Tibial nerve (tissue), 4 donors: ENCODE results near the gene BEST2. TPM values are rescaled to one million over a fixed set of nuclear protein-coding genes. Genes with fewer than 3 reads are reported as not detected.
A peak's percentile ranks its signal among the peaks of the same experiment; 100 is the strongest.
"Not testable (repeated sequence)": the region's sequence is repeated elsewhere in the genome, so short reads cannot be mapped to it uniquely, and the experiment has no call there.

Experiments
- DNase-seq, 2 donors: peaks; one replicate each; pipeline ENCODE4 v3.0.0-alpha.2; 2019; ENCODE audit warnings: low spot score in 2 of 2
- H3K27ac ChIP-seq, 4 donors: fragments of 200-600 bp; sonication (generic) in 3 of 4; one replicate each; pipeline ENCODE4 v1.5.1; 2017 to 2019; ENCODE audit warnings: mild to moderate bottlenecking in 1 of 4
- H3K27me3 ChIP-seq, 2 donors: fragments of 200-600 bp; sonication (generic) in 1 of 2; one replicate each; pipeline versions ENCODE4 v1.5.1 to v1.6.0; 2017 to 2019
- H3K36me3 ChIP-seq, 3 donors: fragments of 200-600 bp; sonication (generic); one replicate each; pipeline ENCODE4 v1.5.1; 2018 to 2019
- H3K4me1 ChIP-seq, 4 donors: fragments of 200-600 bp; sonication (generic) in 3 of 4; one replicate each; pipeline ENCODE4 v1.5.1; 2017 to 2019
- H3K4me3 ChIP-seq, 4 donors: fragments of 200-600 bp; sonication (generic) in 3 of 4; one replicate each; pipeline ENCODE4 v1.5.1; 2017 to 2019; ENCODE audit warnings: mild to moderate bottlenecking in 1 of 4, moderate library complexity in 1 of 4
- H3K9me3 ChIP-seq, 4 donors: fragments of 200-600 bp; sonication (generic) in 3 of 4; one replicate each; pipeline ENCODE4 v1.5.1; 2017 to 2019
- CTCF ChIP-seq, 5 experiments: fragments of 200-600 bp in 3 of 5; fragments of 450-650 bp in 2 of 5; sonication (generic) in 3 of 5; IDR thresholded peaks; one replicate each; pipeline ENCODE4 v1.5.1; 2016 to 2019; ENCODE audit warnings: antibody characterized with exemption in 5 of 5, mild to moderate bottlenecking in 3 of 5, moderate library complexity in 2 of 5
- EP300 ChIP-seq, 2 donors: sonication (generic); formaldehyde crosslinking; IDR thresholded peaks; one replicate each; pipeline ENCODE4 v1.6.1; 2017; ENCODE audit warnings: antibody characterized with exemption in 2 of 2, mild to moderate bottlenecking in 1 of 2
- POLR2A ChIP-seq, 2 donors: fragments of 450-650 bp; IDR thresholded peaks; one replicate each; pipeline ENCODE4 v1.6.1; 2017; ENCODE audit warnings: antibody characterized with exemption in 2 of 2, mild to moderate bottlenecking in 2 of 2, moderate library complexity in 2 of 2
- WGBS, 2 donors: methylation state at CpG; one replicate each; pipeline ENCODE4 v1.1.5; 2018; 5-methylcytosine and 5-hydroxymethylcytosine counted together
- total RNA-seq, 4 donors: library from RNA; depleted of rRNA; stranded (reverse); fragments of >200 nt; gene quantifications; one replicate each; pipeline ENCODE4 v1.1.0, GENCODE V29; 2016

The BEST2 gene
- total RNA-seq, 4 donors from 2014 or later, result 0.21 TPM; not detected in 3

- 93 to 98% methylated on average over 8 of the region's 8 CpGs for WGBS, 2 donors
- Histone ChIP-seq H3K36me3 (peaks cover 0 to 97% (median 42%) of the 10 kb centered on the region in 3 donors), H3K4me1 (no peaks in the 10 kb centered on the region), H3K4me3 (no peak overlapping the region), H3K9me3 (no peaks in the 10 kb centered on the region), H3K27me3 (no peaks in the 10 kb centered on the region), H3K27ac (no peak overlapping the region)
- no peak for DNase-seq
- TF ChIP-seq CTCF (IDR thresholded peaks at IDR 0.05), result no peak
- no peak for TF ChIP-seq EP300 (IDR thresholded peaks at IDR 0.05)
- no peak for TF ChIP-seq POLR2A (IDR thresholded peaks at IDR 0.05)
These were observed 43.0 kb upstream of the BEST2 start for GRCh38 chr19:12708641-12709040.

GRCh38 chr19:12711187-12711586 is 40.4 kb upstream of the BEST2 start:
- H3K36me3 ChIP-seq, result peaks cover 8 to 97% (median 39%) of the 10 kb centered on the region in 3 donors
- H3K27ac ChIP-seq, result no peak overlapping the region
- WGBS, 2 donors, result 95% methylated on average over 13 to 17 of the region's 17 CpGs
- H3K27me3 ChIP-seq, result no peaks in the 10 kb centered on the region
- DNase-seq, result no peak
- TF ChIP-seq CTCF (IDR thresholded peaks at IDR 0.05) (no peak), EP300 (IDR thresholded peaks at IDR 0.05) (no peak), POLR2A (IDR thresholded peaks at IDR 0.05) (no peak)
- no peak overlapping the region for H3K4me3 ChIP-seq
- H3K9me3 ChIP-seq, result no peaks in the 10 kb centered on the region
- no peaks in the 10 kb centered on the region for H3K4me1 ChIP-seq

- H3K9me3 ChIP-seq, H3K4me1 ChIP-seq, DNase-seq, H3K4me3 ChIP-seq, H3K27ac ChIP-seq, H3K27me3 ChIP-seq: not testable (repeated sequence)
- H3K36me3 ChIP-seq, result peaks cover 8 to 97% (median 32%) of the 10 kb centered on the region in 3 donors
- WGBS, 2 donors, result 38 to 57% methylated on average over 7 to 11 of the region's 14 CpGs
- TF ChIP-seq CTCF (IDR thresholded peaks at IDR 0.05), result peak in 3 of 5 experiments; percentile 15 to 37 (median 27)
These were observed 39.5 kb upstream of the BEST2 start for GRCh38 chr19:12712077-12712476.

- WGBS, 2 donors, result 95 to 96% methylated on average over 9 of the region's 9 CpGs
- H3K27ac ChIP-seq, H3K4me3 ChIP-seq, H3K27me3 ChIP-seq, DNase-seq, H3K9me3 ChIP-seq, H3K4me1 ChIP-seq: not testable (repeated sequence)
- H3K36me3 ChIP-seq, result peaks cover 8 to 95% (median 32%) of the 10 kb centered on the region in 3 donors
These were observed 38.3 kb upstream of the BEST2 start for GRCh38 chr19:12713304-12713703.

GRCh38 chr19:12715102-12715501 is 36.5 kb upstream of the BEST2 start:
- 82 to 84% methylated on average over 11 of the region's 15 CpGs for WGBS, 2 donors
- Histone ChIP-seq H3K4me1 (peaks cover 0 to 22% (median 3%) of the 10 kb centered on the region in 4 donors), H3K4me3 (no peak overlapping the region), H3K27me3 (no peaks in the 10 kb centered on the region), H3K9me3 (no peaks in the 10 kb centered on the region), H3K27ac (no peak overlapping the region), H3K36me3 (peaks cover 8 to 88% (median 32%) of the 10 kb centered on the region in 3 donors)
- DNase-seq, result no peak
- no peak for TF ChIP-seq CTCF (IDR thresholded peaks at IDR 0.05)

- Histone ChIP-seq H3K4me1 (peaks cover 0 to 30% (median 11%) of the 10 kb centered on the region in 4 donors), H3K27me3 (no peaks in the 10 kb centered on the region), H3K4me3 (no peak overlapping the region), H3K9me3 (no peaks in the 10 kb centered on the region), H3K27ac (no peak overlapping the region), H3K36me3 (peaks cover 8 to 80% (median 29%) of the 10 kb centered on the region in 3 donors)
- no peak for DNase-seq
- 93 to 94% methylated on average over 3 of the region's 3 CpGs for WGBS, 2 donors
- TF ChIP-seq POLR2A (IDR thresholded peaks at IDR 0.05) (no peak), CTCF (IDR thresholded peaks at IDR 0.05) (no peak), EP300 (IDR thresholded peaks at IDR 0.05) (no peak)
These were observed 35.7 kb upstream of the BEST2 start for GRCh38 chr19:12715929-12716328.
